ENCODE results near the gene TBX19.

GRCh38 chr1:168246506-168246905, 34.2 kb upstream of the TBX19 start:
- no peak for TF ChIP-seq CTCF (IDR thresholded peaks at IDR 0.05)
- TF ChIP-seq POLR2A (IDR thresholded peaks at IDR 0.05) = no peak
